ENCODE data around the gene DOK6.

- TF ChIP-seq POLR2A (IDR thresholded peaks at IDR 0.05) (no peak), CTCF (IDR thresholded peaks at IDR 0.05 in 8 of 11, conservative IDR thresholded peaks at IDR 0.05 in 3 of 11) (no peak), POLR2AphosphoS5 (IDR thresholded peaks at IDR 0.05) (no peak)
Measured at GRCh38 chr18:69616114-69616513, 215.4 kb downstream of the DOK6 start.

Data from spleen (tissue), 7 donors.